ENCODE data around the gene PMS1. TPM values are rescaled to one million over a fixed set of nuclear protein-coding genes. Genes with fewer than 3 reads are reported as not detected.

The PMS1 gene
- total and polyA plus RNA-seq, 2 donors (not counting 3 experiments of a cell fraction or from before 2014, with no cell fraction given): 6.6 to 27.8 TPM

- H2AFZ ChIP-seq (ENCODE audit: low read depth, low read length): no peak overlapping the region
- no peak overlapping the region for H3K27ac ChIP-seq (ENCODE audit: insufficient read depth, low read depth, low read length)
- no peaks in the 10 kb centered on the region for H3K9me3 ChIP-seq (replicated peaks; ENCODE audit: control insufficient read depth, insufficient read depth, low read length)
- CTCF ChIA-PET: interaction anchor here (1.7 to 4.6 kb wide), 5 partner anchors 12 to 307 kb away, joined by 4 to 32 read pairs (median 16); partner anchors contain the start of genes ANKAR and ASNSD1
- dilution Hi-C loops (cut with MboI; ENCODE audit: extremely low pct_ligation_motif_present, low sequenced_read_pairs) (no loop called here), intact Hi-C loops (cut with micrococcal nuclease) (loop anchor here (1.0 to 2.0 kb wide), 3 partner anchors 20 to 555 kb away; partner anchors contain the start of genes ANKAR, HIBCH, ORMDL1 and PMS1)
- peaks cover 0 to 4% of the 10 kb centered on the region in 2 experiments for H3K36me3 ChIP-seq (ENCODE audit: control insufficient read depth in 2 of 2, extremely low read depth in 1 of 2, insufficient read depth in 2 of 2, low read length in 2 of 2)
- no peak for DNase-seq (ENCODE audit: low read depth, low spot score)
- FAIRE-seq: no peak
- no peak overlapping the region for H3K9ac ChIP-seq (replicated peaks; ENCODE audit: extremely low read depth, insufficient read depth, low read length)
- no peaks in the 10 kb centered on the region for H3K9me1 ChIP-seq (replicated peaks; ENCODE audit: control insufficient read depth, extremely low read depth, insufficient read depth, low read length)
- no TSS peak for BruUV-seq (replicated peaks)
- peaks cover 11% of the 10 kb centered on the region for H3K4me1 ChIP-seq (ENCODE audit: control insufficient read depth, extremely low read depth, insufficient read depth, low read length)
- POLR2A ChIA-PET: no interaction called here
- H3K79me2 ChIP-seq (ENCODE audit: control insufficient read depth, insufficient read depth, low read length): no peaks in the 10 kb centered on the region
- no peaks in the 10 kb centered on the region for H4K20me1 ChIP-seq (replicated peaks; ENCODE audit: control insufficient read depth, extremely low read depth, insufficient read depth, low read length)
- peak overlapping the region; percentile 93 for H3K4me2 ChIP-seq (ENCODE audit: insufficient read depth, low read length)
- no peak overlapping the region for H3K4me3 ChIP-seq (replicated peaks in 1 of 3; ENCODE audit: insufficient read depth in 1 of 3, low read depth in 1 of 3, low read length in 3 of 3)
- TF ChIP-seq EZH2 (IDR thresholded peaks at IDR 0.05; ENCODE audit: borderline replicate concordance, low read depth, low read length, severe bottlenecking): no peak
- no peak for TF ChIP-seq JUN (IDR thresholded peaks at IDR 0.05; ENCODE audit: borderline replicate concordance, insufficient read depth, insufficient read length, low read depth)
- no peak for TF ChIP-seq MYC (IDR thresholded peaks at IDR 0.05; ENCODE audit: low read depth, low read length)
- no peak for TF ChIP-seq POLR2A (IDR thresholded peaks at IDR 0.05; ENCODE audit: low read depth, low read length)
- TF ChIP-seq POLR2AphosphoS5 (IDR thresholded peaks at IDR 0.05; ENCODE audit: insufficient read depth, low read depth, low read length): no peak
- H3K27me3 ChIP-seq (ENCODE audit: control insufficient read depth in 2 of 2, insufficient read depth in 2 of 2, low read length in 2 of 2): no peaks in the 10 kb centered on the region
Measured at GRCh38 chr2:189763908-189764661, 20.2 kb upstream of the PMS1 start.

GRCh38 chr2:189770590-189771322 lies 13.5 kb upstream of the PMS1 start:
- no peaks in the 10 kb centered on the region for H3K27me3 ChIP-seq (ENCODE audit: control insufficient read depth in 2 of 2, insufficient read depth in 2 of 2, low read length in 2 of 2)
- no peaks in the 10 kb centered on the region for H3K4me1 ChIP-seq (ENCODE audit: control insufficient read depth, extremely low read depth, insufficient read depth, low read length)
- no peak for TF ChIP-seq CTCF (IDR thresholded peaks at IDR 0.05; ENCODE audit: extremely low read depth in 1 of 2, insufficient read depth in 1 of 2, low read depth in 1 of 2, low read length in 2 of 2)
- no peak for TF ChIP-seq MAX (IDR thresholded peaks at IDR 0.05; ENCODE audit: insufficient read depth, insufficient read length)
- no peak for TF ChIP-seq GATA2 (IDR thresholded peaks at IDR 0.05; ENCODE audit: insufficient read depth, insufficient read length, low read depth, low read length)
- no peak for TF ChIP-seq FOS (IDR thresholded peaks at IDR 0.05; ENCODE audit: borderline replicate concordance, insufficient read depth, low read length)
- no peak for TF ChIP-seq EZH2 (IDR thresholded peaks at IDR 0.05; ENCODE audit: borderline replicate concordance, low read depth, low read length, severe bottlenecking)
- no peak for TF ChIP-seq POLR2A (IDR thresholded peaks at IDR 0.05; ENCODE audit: low read depth, low read length)
- no peak for TF ChIP-seq MYC (IDR thresholded peaks at IDR 0.05; ENCODE audit: low read depth, low read length)
- TF ChIP-seq POLR2AphosphoS5 (IDR thresholded peaks at IDR 0.05; ENCODE audit: insufficient read depth, low read depth, low read length): no peak
- no peak for TF ChIP-seq JUN (IDR thresholded peaks at IDR 0.05; ENCODE audit: borderline replicate concordance, insufficient read depth, insufficient read length, low read depth)
- no peaks in the 10 kb centered on the region for H3K79me2 ChIP-seq (ENCODE audit: control insufficient read depth, insufficient read depth, low read length)
- ChIA-PET POLR2A (interaction anchor here (1.1 kb wide), 1 partner anchor 330 kb away, joined by 3 read pairs; no protein-coding TSS in a partner anchor), CTCF (interaction anchor here (1.2 kb wide), 1 partner anchor 10 kb away, joined by 3 read pairs; no protein-coding TSS in a partner anchor)
- peaks cover 11 to 32% of the 10 kb centered on the region in 2 experiments for H3K36me3 ChIP-seq (ENCODE audit: control insufficient read depth in 2 of 2, extremely low read depth in 1 of 2, insufficient read depth in 2 of 2, low read length in 2 of 2)
- H3K9me3 ChIP-seq (replicated peaks; ENCODE audit: control insufficient read depth, insufficient read depth, low read length): no peaks in the 10 kb centered on the region
- no peak overlapping the region for H3K27ac ChIP-seq (ENCODE audit: insufficient read depth, low read depth, low read length)
- H4K20me1 ChIP-seq (replicated peaks; ENCODE audit: control insufficient read depth, extremely low read depth, insufficient read depth, low read length): no peaks in the 10 kb centered on the region
- BruUV-seq (replicated peaks): no TSS peak
- no peak overlapping the region for H3K4me3 ChIP-seq (replicated peaks in 1 of 3; ENCODE audit: insufficient read depth in 1 of 3, low read depth in 1 of 3, low read length in 3 of 3)
- no peak overlapping the region for H3K4me2 ChIP-seq (ENCODE audit: insufficient read depth, low read length)
- no peak overlapping the region for H3K9ac ChIP-seq (replicated peaks; ENCODE audit: extremely low read depth, insufficient read depth, low read length)
- DNase-seq (ENCODE audit: low read depth, low spot score): no peak
- no peak for FAIRE-seq
- no peaks in the 10 kb centered on the region for H3K9me1 ChIP-seq (replicated peaks; ENCODE audit: control insufficient read depth, extremely low read depth, insufficient read depth, low read length)
- dilution Hi-C loops (cut with MboI; ENCODE audit: extremely low pct_ligation_motif_present, low sequenced_read_pairs) (no loop called here), intact Hi-C loops (cut with micrococcal nuclease) (no loop called here)
- H2AFZ ChIP-seq (ENCODE audit: low read depth, low read length): no peak overlapping the region

Measured in endothelial cell of umbilical vein (primary cell).